ENCODE data around the gene TRMT1.

The TRMT1 gene

DNA sequence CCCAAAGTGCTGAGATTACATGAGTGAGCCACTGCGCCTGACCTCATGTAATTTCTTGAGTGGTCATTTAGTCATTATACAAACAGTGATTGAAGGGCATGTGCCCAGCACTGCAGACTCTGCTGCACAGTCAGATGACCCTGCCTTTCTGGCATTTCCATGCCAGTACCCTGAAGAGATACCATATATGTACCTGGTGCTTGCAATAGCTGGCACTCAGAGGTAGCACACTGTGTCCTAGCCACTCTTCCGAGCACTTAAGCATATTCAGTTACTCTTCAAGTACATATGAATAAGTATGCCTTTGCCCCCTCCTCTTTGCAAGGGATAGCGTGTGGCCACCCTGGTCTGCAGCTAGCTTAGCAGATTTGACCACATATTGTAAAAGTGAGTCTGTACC, 18.1 kb upstream of the TRMT1 start:
- no peak for DNase-seq (ENCODE audit: low read depth)
- TF ChIP-seq, protein P1, sequence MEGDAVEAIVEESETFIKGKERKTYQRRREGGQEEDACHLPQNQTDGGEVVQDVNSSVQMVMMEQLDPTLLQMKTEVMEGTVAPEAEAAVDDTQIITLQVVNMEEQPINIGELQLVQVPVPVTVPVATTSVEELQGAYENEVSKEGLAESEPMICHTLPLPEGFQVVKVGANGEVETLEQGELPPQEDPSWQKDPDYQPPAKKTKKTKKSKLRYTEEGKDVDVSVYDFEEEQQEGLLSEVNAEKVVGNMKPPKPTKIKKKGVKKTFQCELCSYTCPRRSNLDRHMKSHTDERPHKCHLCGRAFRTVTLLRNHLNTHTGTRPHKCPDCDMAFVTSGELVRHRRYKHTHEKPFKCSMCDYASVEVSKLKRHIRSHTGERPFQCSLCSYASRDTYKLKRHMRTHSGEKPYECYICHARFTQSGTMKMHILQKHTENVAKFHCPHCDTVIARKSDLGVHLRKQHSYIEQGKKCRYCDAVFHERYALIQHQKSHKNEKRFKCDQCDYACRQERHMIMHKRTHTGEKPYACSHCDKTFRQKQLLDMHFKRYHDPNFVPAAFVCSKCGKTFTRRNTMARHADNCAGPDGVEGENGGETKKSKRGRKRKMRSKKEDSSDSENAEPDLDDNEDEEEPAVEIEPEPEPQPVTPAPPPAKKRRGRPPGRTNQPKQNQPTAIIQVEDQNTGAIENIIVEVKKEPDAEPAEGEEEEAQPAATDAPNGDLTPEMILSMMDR (conservative IDR thresholded peaks at IDR 0.05; ENCODE audit: low read length): no peak
- no peak overlapping the region for H3K4me3 ChIP-seq (ENCODE audit: low read length)

DNA sequence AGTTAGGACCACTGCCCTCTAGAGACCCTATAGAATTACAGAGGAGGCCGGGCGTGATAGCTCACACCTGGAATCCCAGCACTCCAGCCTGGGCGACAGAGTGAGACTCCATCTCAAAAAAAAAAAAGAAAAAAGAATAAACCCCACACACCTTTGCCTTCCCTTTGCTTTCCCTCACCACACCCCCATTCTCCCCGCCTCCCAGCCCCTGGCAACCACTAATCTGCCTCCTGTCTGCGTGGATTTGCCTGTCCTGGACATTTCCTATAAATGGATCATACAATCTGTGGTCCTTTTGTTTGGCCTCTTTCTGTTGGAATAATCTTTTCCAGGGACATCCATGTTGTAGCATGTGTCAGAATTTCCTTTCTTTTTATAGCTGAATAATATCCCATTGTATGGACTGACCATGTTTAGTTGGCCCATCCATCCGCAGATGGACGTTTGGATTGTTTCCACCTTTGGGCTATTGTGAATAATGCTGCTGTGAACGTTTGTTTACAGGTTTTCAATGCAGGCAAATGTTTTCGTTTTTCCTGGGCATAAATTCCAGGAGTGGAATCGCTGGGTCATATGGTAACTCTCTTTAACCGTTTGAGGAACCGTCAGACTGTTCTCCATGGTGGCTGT, 16.8 kb upstream of the TRMT1 start:
- TF ChIP-seq, protein P1 (conservative IDR thresholded peaks at IDR 0.05; ENCODE audit: low read length): no peak
- H3K4me3 ChIP-seq (ENCODE audit: low read length): no peak overlapping the region
- DNase-seq (ENCODE audit: low read depth): no peak

- H3K4me3 ChIP-seq (ENCODE audit: low read length): no peak overlapping the region
- TF ChIP-seq, protein P1 (conservative IDR thresholded peaks at IDR 0.05; ENCODE audit: low read length): no peak
- peak; percentile 78 for DNase-seq (ENCODE audit: low read depth)
Measured at GRCh38 chr19:13132471-13133180, 16.1 kb upstream of the TRMT1 start.

DNA sequence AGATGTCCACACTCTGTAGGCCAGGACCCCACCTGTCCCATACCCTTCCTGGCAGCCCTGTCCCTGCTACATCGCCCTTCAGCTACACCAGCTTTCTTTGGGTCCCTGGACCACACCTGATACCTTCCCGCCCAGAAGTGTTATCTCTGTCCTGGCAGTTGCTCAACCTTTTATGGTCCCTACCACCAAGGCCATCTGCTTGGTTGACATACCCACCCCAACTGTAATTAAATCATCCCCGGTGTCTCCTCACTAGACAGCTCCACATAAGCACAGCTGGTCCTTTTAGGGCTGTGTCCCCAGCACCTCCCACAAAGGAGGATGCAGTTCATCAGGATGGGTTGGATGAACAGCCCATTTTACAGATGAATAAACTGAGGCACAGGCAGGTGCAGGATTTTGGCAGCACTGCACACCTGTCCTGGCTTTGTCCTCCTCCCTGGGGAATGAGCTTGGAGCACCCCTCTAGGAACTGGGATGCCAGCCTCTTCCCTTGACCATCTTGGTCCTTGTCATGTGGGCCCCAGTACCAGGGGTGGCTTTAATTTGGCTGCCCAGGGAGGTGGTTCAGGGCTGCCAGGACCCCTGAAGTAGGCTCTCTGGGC, 14.4 kb upstream of the TRMT1 start:
- TF ChIP-seq, protein P1 (conservative IDR thresholded peaks at IDR 0.05; ENCODE audit: low read length): no peak
- no peak for DNase-seq (ENCODE audit: low read depth)
- no peak overlapping the region for H3K4me3 ChIP-seq (ENCODE audit: low read length)

- H3K4me3 ChIP-seq (ENCODE audit: low read length): no peak overlapping the region
- TF ChIP-seq, protein P1 (conservative IDR thresholded peaks at IDR 0.05; ENCODE audit: low read length): no peak
- DNase-seq (ENCODE audit: low read depth): no peak
Measured at GRCh38 chr19:13129384-13129783, 12.8 kb upstream of the TRMT1 start.

DNA sequence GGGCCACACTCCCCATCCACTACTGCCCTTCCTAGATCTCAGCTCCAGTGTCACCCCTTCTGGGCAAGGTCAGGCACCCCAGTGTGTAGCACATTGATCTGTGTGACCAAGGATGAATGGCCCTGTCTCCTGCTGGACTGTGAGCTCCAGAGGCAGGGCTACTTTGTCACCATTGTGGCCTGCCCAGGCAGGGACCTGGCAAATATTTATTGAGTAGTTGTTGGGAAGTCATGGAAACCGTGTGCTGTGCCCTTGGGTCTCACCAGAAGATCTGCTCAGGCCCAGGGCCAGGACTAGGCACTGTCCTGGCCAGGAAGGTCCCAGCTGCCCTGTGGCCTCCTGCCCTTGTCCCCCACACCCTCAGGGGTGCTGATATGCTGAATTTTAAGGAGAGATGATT, 12.0 kb upstream of the TRMT1 start:
- TF ChIP-seq, protein P1 (conservative IDR thresholded peaks at IDR 0.05; ENCODE audit: low read length): no peak
- H3K4me3 ChIP-seq (ENCODE audit: low read length): no peak overlapping the region
- no peak for DNase-seq (ENCODE audit: low read depth)
